ENCODE measurements around the gene B4GALNT3. TPM values are rescaled to one million over a fixed set of nuclear protein-coding genes. Genes with fewer than 3 reads are reported as not detected.

The B4GALNT3 gene
- total RNA-seq, 1 experiment from 2014 or later, result 23.3 TPM

- Histone ChIP-seq H3K79me2 (ENCODE audit: insufficient read depth, low read length) (no peaks in the 10 kb centered on the region), H2BK20ac (ENCODE audit: low read depth, low read length, poor library complexity, severe bottlenecking) (no peak overlapping the region), H3K27ac (ENCODE audit: insufficient read length, low read depth, low read length) (no peak overlapping the region), H3K23me2 (ENCODE audit: insufficient read length, low read depth, low read length, poor library complexity, severe bottlenecking) (no peaks in the 10 kb centered on the region), H2AFZ (ENCODE audit: low read length) (no peak overlapping the region), H3K18ac (ENCODE audit: insufficient read length, low read depth, low read length) (no peak overlapping the region), H2BK5ac (ENCODE audit: insufficient read length, low read length) (no peak overlapping the region), H4K5ac (ENCODE audit: insufficient read length, low read depth, low read length) (no peak overlapping the region), H3K56ac (ENCODE audit: insufficient read length, low read depth, low read length) (no peak overlapping the region), H3T11ph (ENCODE audit: low read length) (no peak overlapping the region), H4K91ac (ENCODE audit: insufficient read length, low read depth, low read length) (no peak overlapping the region), H4K20me1 (ENCODE audit: control insufficient read depth, insufficient read depth, insufficient read length) (no peaks in the 10 kb centered on the region), H3K79me1 (ENCODE audit: insufficient read depth, low read depth, low read length, poor library complexity, severe bottlenecking) (no peaks in the 10 kb centered on the region), H3K4ac (ENCODE audit: low read depth, low read length) (no peak overlapping the region), H3K23ac (ENCODE audit: insufficient read length, low read depth, low read length) (no peak overlapping the region), H4K8ac (replicated peaks; ENCODE audit: insufficient read length, low read depth, low read length) (no peak overlapping the region), H2AK5ac (ENCODE audit: insufficient read length, low read length) (no peak overlapping the region), H3K9ac (ENCODE audit: extremely low read depth, insufficient read length, low read length) (no peak overlapping the region), H2BK15ac (ENCODE audit: low read depth, low read length) (no peak overlapping the region), H3K9me3 (ENCODE audit: control insufficient read depth, low read depth, low read length) (no peaks in the 10 kb centered on the region), H3K27me3 (ENCODE audit: insufficient read depth, low read length) (no peaks in the 10 kb centered on the region), H3K4me2 (ENCODE audit: insufficient read depth, insufficient read length, low read length) (no peak overlapping the region), H3K4me1 (ENCODE audit: insufficient read depth, low read length) (peaks cover 9% of the 10 kb centered on the region; the same call in 1 of the 2 replicates), H2BK12ac (ENCODE audit: insufficient read length, low read depth, low read length) (no peak overlapping the region), H3K14ac (ENCODE audit: insufficient read depth, low read length) (no peak overlapping the region), H2BK120ac (ENCODE audit: low read depth, low read length, poor library complexity, severe bottlenecking) (no peak overlapping the region)
- peaks cover 11 to 28% (median 18%) of the 10 kb centered on the region in 3 experiments for H3K36me3 Mint-ChIP-seq (ENCODE audit: insufficient read depth in 1 of 3, low read depth in 3 of 3)
- H3K4me3 Mint-ChIP-seq, result peak overlapping the region; percentile 0 to 38; a peak in 4 of 5 replicates
- H3K4me1 Mint-ChIP-seq, result peaks cover 29 to 46% of the 10 kb centered on the region in 2 experiments
- H3K27ac Mint-ChIP-seq, result peak overlapping the region in 2 of 3 experiments; percentile 35 to 84; a peak in 3 of 7 replicates
- TF ChIP-seq, protein P1, sequence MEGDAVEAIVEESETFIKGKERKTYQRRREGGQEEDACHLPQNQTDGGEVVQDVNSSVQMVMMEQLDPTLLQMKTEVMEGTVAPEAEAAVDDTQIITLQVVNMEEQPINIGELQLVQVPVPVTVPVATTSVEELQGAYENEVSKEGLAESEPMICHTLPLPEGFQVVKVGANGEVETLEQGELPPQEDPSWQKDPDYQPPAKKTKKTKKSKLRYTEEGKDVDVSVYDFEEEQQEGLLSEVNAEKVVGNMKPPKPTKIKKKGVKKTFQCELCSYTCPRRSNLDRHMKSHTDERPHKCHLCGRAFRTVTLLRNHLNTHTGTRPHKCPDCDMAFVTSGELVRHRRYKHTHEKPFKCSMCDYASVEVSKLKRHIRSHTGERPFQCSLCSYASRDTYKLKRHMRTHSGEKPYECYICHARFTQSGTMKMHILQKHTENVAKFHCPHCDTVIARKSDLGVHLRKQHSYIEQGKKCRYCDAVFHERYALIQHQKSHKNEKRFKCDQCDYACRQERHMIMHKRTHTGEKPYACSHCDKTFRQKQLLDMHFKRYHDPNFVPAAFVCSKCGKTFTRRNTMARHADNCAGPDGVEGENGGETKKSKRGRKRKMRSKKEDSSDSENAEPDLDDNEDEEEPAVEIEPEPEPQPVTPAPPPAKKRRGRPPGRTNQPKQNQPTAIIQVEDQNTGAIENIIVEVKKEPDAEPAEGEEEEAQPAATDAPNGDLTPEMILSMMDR (conservative IDR thresholded peaks at IDR 0.05), result no peak
- WGBS (ENCODE audit: extremely low coverage, insufficient read length, low lambda C conversion rate), result no CpG with 5 or more reads among the region's 5 CpGs
- no peaks in the 10 kb centered on the region; the same call in none of the 2 replicates for H3K27me3 Mint-ChIP-seq (ENCODE audit: low read depth)
- no peak for DNase-seq
- peaks cover 24 to 28% of the 10 kb centered on the region in 2 experiments for H3K9me3 Mint-ChIP-seq
Measured at GRCh38 chr12:509500-509899, 49.8 kb downstream of the B4GALNT3 start.

Data from H9 (cell line).